Effector memory CD8-positive, alpha-beta T cell (primary cell): ENCODE data around the gene PLCB1.
"Not testable (repeated sequence)": the region's sequence is repeated elsewhere in the genome, so short reads cannot be mapped to it uniquely, and the experiment has no call there.

Experiments
- ATAC-seq: fragments of 150-1000 bp; cut with Tn5 transposase; replicated peaks from 2 replicates; pipeline ENCODE4 v1.10.0; 2021; ENCODE audit warnings: mild to moderate bottlenecking, moderate library complexity
- DNase-seq, 3 experiments: peaks; one replicate each; pipeline ENCODE4 v3.0.0; 2021
- H3K27ac Mint-ChIP-seq, 2 donors: one replicate each; pipeline ENCODE4 v1.8.0; 2022; ENCODE audit warnings: mild to moderate bottlenecking in 2 of 2, mixed read lengths in 2 of 2, moderate library complexity in 2 of 2
- H3K27me3 Mint-ChIP-seq, 2 donors: one replicate each; pipeline ENCODE4 v1.8.0; 2022; ENCODE audit warnings: mixed read lengths in 2 of 2
- H3K36me3 Mint-ChIP-seq: one replicate; pipeline ENCODE4 v1.8.0; 2022; ENCODE audit warnings: mild to moderate bottlenecking, moderate library complexity, mixed read lengths; ENCODE audit not compliant: insufficient read depth
- H3K4me1 Mint-ChIP-seq, 2 donors: one replicate each; pipeline ENCODE4 v1.8.0; 2022; ENCODE audit warnings: low read depth in 2 of 2, mixed read lengths in 2 of 2
- H3K4me3 Mint-ChIP-seq, 2 donors: one replicate each; pipeline ENCODE4 v1.8.0; 2022; ENCODE audit warnings: mild to moderate bottlenecking in 2 of 2, mixed read lengths in 2 of 2, moderate library complexity in 2 of 2
- H3K9me3 Mint-ChIP-seq, 2 donors: one replicate each; pipeline ENCODE4 v1.8.0; 2022; ENCODE audit warnings: mixed read lengths in 2 of 2
- total RNA-seq, 9 experiments: gene quantifications; one replicate each; lab custom pipeline; 2026; lab: John Stamatoyannopoulos, UW

Gene PLCB1
- total RNA-seq = 1.2 to 60.1 (median 19.3) reads per million in 9 experiments

DNA sequence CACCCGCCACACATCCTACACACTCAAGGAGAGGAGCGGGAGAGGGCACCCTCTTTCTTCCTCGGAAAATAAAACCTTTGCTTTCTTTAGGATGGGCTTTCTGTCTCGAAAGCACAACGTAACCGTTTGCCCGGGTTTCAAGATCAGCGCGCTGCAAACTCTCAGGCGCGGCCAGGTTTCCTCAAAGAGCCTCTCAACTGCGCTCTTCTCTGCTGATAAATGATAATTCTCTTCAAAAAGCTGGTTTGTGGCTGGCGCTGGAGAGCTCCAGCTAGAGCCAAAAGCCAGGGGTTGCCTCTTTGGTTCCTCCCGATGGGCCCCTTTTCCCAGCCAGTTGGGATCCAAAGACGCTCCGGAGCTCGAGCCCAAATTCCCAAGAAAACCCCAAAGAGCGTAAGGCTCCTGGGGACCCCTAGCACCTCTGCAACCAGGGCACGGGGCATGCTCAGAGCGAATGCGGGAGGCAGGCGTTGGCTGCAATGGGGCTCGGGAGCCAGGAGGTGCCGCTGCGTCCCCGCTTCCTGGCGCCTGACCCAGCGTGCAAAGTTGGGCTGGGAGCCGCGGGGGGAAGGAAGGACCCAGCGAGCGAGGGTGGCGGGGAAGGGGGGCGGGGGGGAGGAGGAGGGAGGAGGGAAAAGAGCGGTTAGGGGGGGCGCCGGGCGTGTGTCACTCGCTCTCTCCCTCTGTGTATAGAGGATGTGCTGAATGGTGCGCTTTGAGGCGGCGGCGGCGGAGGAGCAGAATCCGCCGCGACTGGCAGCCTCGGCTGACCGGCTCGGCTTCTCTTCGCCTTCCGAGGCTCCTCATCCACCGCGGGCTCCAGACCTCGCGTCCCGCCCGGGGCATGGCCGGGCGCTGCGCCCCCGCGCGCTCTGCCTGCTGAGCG lies at the start of gene PLCB1:
Gene PLCB1 (plus strand): TSS at position 669 of the 886 bp plus-strand sequence. CDS start 386 bp downstream, outside the sequence.
- H3K4me3 Mint-ChIP-seq = peak within 1 kb of the TSS; percentile 90 to 94
- H3K9me3 Mint-ChIP-seq = no peaks in the 10 kb centered on the region
- peak within 1 kb of the TSS in 1 of 2 donors; percentile 86 for H3K27ac Mint-ChIP-seq
- H3K36me3 Mint-ChIP-seq = peaks cover 5% of the 10 kb centered on the region
- peaks cover 5% of the 10 kb centered on the region in 2 donors for H3K27me3 Mint-ChIP-seq
- H3K4me1 Mint-ChIP-seq = peaks cover 30 to 35% of the 10 kb centered on the region in 2 donors
- ATAC-seq = peak; percentile 85
- DNase-seq = peak; percentile 85 to 89 (median 87)

DNA sequence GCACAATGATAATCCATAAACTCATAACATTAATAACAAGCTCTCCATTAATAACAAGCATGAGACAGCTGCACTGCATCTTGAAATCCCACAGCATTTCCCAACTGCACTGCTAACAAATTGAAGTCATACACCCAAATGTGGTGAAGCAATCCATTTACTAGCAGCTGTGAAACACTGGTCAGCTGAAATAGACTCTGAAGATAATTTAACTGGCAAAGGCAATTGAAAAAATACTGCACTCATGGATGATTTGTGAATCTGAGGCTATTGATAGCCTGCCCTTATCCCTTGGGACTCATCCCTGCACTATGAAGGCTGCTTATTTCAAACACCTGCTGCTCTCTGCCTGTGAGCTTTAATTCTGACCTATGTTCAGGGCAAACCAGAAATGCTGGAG lies 49.1 kb upstream of the PLCB1 start:
- ATAC-seq (no peak), DNase-seq (no peak)
- Mint-ChIP-seq H3K27ac (no peak overlapping the region), H3K27me3 (peaks cover 6 to 7% of the 10 kb centered on the region in 2 donors), H3K4me3 (no peak overlapping the region), H3K36me3 (no peaks in the 10 kb centered on the region), H3K4me1 (no peaks in the 10 kb centered on the region), H3K9me3 (no peaks in the 10 kb centered on the region)

DNA sequence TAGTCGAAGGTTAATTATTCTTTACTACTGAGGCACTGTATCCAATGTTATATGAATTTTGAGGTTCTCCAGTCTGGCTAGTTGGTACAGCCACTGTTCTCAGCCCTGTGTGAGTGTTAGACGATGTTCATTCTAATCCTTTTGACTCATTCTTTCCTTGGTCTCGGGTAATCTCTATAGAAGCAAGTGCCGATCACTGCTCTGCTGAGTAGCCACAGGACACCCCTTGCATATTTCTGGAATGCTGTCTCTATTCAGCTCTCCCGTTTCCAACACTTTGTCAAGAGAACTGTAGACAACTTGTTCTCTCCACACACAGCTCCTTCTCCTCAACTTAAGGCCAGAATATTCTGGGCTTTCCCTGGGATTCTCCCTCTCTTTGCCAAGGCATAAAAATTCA lies 42.4 kb upstream of the PLCB1 start:
- DNase-seq (no peak), ATAC-seq (no peak)
- Mint-ChIP-seq H3K27me3 (peaks cover 26 to 51% of the 10 kb centered on the region in 2 donors), H3K4me3 (no peak overlapping the region), H3K36me3 (no peaks in the 10 kb centered on the region), H3K9me3 (no peaks in the 10 kb centered on the region), H3K27ac (no peak overlapping the region), H3K4me1 (no peaks in the 10 kb centered on the region)

DNA sequence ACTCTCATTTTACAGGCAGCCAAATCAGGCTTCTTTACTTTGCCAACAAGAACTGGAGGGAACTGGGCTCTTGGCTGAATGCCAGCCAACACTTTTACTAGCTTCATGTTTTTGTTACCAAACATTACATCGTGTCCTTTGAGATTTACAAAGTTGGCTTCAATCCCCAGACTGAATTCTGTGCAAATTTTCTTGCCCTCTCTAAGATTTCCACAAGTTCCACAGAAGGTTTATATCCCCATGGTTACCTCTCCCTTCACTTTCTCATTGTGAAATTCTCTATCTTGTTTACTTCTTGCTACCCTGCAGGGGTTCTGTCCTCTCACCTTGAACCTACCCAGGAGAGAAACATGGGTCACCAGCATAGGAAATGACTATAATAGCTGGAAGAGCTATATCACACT lies 37.6 kb upstream of the PLCB1 start:
- Mint-ChIP-seq H3K27ac (no peak overlapping the region), H3K27me3 (peaks cover 28 to 43% of the 10 kb centered on the region in 2 donors), H3K9me3 (no peaks in the 10 kb centered on the region), H3K4me1 (no peaks in the 10 kb centered on the region), H3K36me3 (no peaks in the 10 kb centered on the region), H3K4me3 (no peak overlapping the region)
- no peak for DNase-seq
- ATAC-seq = no peak

DNA sequence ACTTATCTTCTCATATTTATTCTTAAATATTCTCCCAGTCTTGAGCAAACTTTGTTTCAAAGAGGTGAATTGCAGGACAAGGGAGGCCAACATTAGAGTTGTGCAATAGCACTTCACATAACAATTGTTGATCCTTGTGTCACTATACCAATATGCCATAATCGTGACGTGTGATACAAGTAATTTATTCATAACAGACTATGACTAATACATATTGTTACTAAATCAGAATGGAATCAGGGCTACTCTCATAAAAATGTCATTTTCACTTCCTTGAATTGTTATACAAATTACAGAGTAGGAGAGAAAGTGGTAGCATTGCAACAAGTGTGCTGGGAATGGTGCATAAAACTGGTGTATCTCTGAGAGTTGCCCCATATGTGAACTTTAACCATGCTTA lies 37.2 kb upstream of the PLCB1 start:
- DNase-seq = no peak
- Mint-ChIP-seq H3K4me1 (no peaks in the 10 kb centered on the region), H3K36me3 (no peaks in the 10 kb centered on the region), H3K9me3 (no peaks in the 10 kb centered on the region), H3K27me3 (peaks cover 24 to 40% of the 10 kb centered on the region in 2 donors), H3K4me3 (no peak overlapping the region), H3K27ac (no peak overlapping the region)
- no peak for ATAC-seq

DNA sequence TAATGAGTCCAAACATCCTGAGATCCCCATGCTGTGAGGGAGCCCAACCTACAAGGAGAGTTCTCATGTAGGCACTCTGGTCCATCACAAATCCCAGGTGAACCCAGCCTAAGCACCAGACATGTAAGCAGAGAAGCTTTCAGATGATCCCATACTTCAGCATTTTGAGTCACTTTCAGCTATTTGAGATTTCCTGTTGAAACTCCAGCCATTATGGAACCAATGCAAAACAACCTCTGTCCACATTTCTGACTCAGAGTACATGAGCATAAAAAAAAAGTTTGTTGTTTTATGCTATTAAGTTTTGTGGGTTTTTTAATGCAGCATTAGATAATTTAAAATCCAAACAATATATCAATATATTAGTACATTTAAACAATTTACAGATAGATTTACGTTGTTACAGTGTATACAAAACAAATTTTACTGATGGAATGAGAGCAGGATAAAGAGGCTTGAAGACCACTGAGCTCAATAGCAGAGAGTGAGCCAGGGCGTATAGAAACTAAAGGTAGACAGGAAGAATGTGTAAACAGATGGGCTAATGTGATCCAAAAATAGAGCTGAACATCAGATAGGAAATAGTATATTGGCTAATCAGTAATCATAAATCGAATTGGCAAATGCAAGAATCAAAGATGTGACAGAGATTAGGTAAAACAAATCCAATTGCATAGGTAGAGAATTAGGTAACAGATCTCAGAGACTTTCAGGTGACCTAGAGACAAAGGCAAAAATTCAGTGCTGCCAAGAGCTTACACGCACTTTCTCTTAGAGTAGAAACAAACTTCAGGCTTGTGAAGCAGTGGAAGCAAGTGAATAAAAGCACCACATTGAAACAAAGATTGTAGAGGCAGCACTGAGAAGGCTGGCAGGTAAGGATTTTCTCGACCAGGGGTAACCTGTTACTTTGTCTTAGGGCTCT lies 36.2 kb upstream of the PLCB1 start:
- DNase-seq = no peak
- no peaks in the 10 kb centered on the region for H3K4me1 Mint-ChIP-seq
- peaks cover 20 to 46% of the 10 kb centered on the region in 2 donors for H3K27me3 Mint-ChIP-seq
- no peak overlapping the region for H3K27ac Mint-ChIP-seq
- H3K4me3 Mint-ChIP-seq = no peak overlapping the region
- no peaks in the 10 kb centered on the region for H3K9me3 Mint-ChIP-seq
- H3K36me3 Mint-ChIP-seq = no peaks in the 10 kb centered on the region
- no peak for ATAC-seq

DNA sequence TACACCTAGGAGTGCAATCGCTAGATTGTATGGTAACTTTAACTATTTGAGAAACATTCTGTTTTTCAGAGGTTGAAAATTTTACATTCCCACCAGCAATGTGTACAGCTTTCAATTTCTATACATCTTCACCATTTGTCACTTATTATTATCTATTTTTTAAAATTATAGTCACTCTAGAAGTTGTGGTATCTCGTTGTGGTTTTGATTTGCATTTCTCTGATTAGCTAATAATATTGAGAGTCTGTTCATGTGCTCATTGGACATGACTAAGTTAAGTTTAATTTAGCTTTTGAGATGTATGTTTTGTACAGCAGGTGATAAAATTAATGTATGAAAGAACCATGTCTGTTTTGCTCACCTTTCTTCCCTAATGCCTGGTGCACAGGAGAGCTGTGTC lies 34.8 kb upstream of the PLCB1 start:
- Mint-ChIP-seq H3K27me3 (peaks cover 16 to 34% of the 10 kb centered on the region in 2 donors), H3K9me3 (no peaks in the 10 kb centered on the region)

DNA sequence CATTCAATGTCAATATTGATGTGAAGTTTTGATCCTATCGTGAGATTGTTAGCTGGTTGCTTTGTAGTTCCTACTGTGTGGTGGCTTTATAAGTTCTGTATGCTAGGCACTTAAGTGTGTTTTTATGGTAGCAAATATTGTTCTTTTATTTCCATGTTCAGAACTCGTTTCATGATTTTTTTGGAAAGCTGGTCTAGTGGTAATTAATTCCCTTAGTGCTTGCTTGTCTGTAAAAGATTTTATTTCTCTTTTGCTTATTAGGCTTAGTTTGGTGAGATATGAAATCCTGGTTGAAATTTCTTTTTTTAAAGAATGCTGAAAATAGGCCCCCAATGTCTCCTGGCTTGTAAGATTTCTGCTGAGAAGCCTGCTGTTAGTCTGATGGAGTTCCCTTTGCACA lies 27.8 kb upstream of the PLCB1 start:
- Mint-ChIP-seq H3K27ac (no peak overlapping the region), H3K36me3 (no peaks in the 10 kb centered on the region), H3K9me3 (peaks cover 4 to 10% of the 10 kb centered on the region in 2 donors), H3K4me1 (no peaks in the 10 kb centered on the region), H3K27me3 (peaks cover 15 to 34% of the 10 kb centered on the region in 2 donors), H3K4me3 (no peak overlapping the region)
- DNase-seq (no peak), ATAC-seq (no peak)

More for the DNA sequence above, 34.8 kb upstream of the PLCB1 start:
- H3K27ac Mint-ChIP-seq = no peak overlapping the region
- H3K36me3 Mint-ChIP-seq = no peaks in the 10 kb centered on the region
- no peak for DNase-seq
- H3K4me3 Mint-ChIP-seq = no peak overlapping the region
- H3K4me1 Mint-ChIP-seq = no peaks in the 10 kb centered on the region
- no peak for ATAC-seq

DNA sequence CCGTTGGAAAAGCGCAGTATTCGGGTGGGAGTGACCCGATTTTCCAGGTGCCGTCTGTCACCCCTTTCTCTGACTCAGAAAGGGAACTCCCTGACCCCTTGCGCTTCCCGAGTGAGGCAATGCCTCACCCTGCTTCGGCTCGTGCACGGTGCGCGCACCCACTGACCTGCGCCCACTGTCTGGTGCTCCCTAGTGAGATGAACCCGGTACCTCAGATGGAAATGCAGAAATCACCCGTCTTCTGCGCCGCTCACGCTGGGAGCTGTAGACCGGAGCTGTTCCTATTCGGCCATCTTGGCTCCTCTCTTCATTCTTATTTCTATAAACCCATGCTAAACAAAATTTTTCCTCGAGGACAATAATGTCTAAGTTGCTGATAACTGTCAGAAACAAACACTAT lies 17.5 kb upstream of the PLCB1 start:
- not testable (repeated sequence) for H3K27ac Mint-ChIP-seq, DNase-seq, H3K9me3 Mint-ChIP-seq, ATAC-seq, H3K4me1 Mint-ChIP-seq, H3K36me3 Mint-ChIP-seq, H3K4me3 Mint-ChIP-seq
- peaks cover 33 to 40% of the 10 kb centered on the region in 2 donors for H3K27me3 Mint-ChIP-seq

DNA sequence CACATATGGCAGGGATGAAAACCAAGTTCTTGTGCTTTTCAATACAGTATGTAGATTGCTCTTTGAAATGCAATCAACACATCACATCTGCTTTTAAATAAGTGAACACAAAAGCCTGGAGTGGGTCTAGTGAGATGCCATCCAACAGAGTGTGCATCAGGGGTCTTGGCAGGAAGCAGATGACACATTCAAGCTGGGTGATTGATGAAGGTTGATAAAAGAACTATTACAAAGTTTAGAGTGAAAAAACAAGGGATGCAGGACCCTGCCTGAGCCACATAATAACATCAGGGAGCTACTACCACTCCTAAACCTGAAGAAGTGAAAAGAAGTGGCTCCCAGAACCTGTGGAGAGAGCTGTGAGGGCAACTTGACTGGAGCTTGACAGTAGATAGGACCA lies 16.6 kb upstream of the PLCB1 start:
- no peak for DNase-seq
- H3K4me3 Mint-ChIP-seq = no peak overlapping the region
- no peaks in the 10 kb centered on the region for H3K4me1 Mint-ChIP-seq
- H3K27ac Mint-ChIP-seq = no peak overlapping the region
- H3K36me3 Mint-ChIP-seq = no peaks in the 10 kb centered on the region
- no peaks in the 10 kb centered on the region for H3K9me3 Mint-ChIP-seq
- H3K27me3 Mint-ChIP-seq = peaks cover 34 to 42% of the 10 kb centered on the region in 2 donors
- no peak for ATAC-seq

DNA sequence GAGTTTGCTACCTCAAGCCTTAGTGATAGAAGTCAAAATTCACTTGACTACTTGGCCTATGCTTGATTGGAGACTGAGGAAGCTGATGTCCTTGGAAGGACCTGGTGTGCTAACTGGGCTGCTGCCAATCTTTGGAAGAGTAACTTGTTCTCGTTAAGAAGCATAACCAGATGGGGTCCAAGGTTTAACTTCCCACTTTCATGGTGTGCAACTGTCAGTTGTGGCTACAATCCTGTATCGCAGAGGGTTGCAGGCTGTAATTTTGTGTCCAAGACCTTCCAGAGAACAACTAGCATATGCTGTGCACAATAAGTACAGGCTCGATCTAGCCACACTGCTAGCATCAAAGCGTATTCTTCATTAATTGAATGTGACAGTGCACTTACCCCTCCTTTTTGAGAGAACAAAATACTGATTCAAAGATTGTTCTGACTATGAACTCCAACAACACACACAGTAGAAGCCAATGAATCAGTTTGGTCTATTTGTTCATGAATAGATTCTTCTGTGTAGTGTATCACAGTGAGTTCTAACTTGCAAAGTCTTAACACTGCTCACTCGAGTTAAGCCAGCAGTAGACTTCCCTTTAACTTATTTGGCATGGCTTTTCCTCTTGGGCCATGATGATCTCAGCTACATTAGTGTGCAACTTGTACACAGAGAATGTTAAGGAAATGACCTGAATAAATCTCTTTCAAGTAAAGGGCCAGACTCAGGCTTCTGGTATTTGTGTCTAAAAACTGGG lies 15.8 kb upstream of the PLCB1 start:
- ATAC-seq = no peak
- no peak for DNase-seq
- no peaks in the 10 kb centered on the region for H3K36me3 Mint-ChIP-seq
- H3K27me3 Mint-ChIP-seq = peaks cover 42 to 50% of the 10 kb centered on the region in 2 donors
- H3K4me1 Mint-ChIP-seq = no peaks in the 10 kb centered on the region
- no peak overlapping the region for H3K4me3 Mint-ChIP-seq
- H3K9me3 Mint-ChIP-seq = no peaks in the 10 kb centered on the region
- H3K27ac Mint-ChIP-seq = no peak overlapping the region

DNA sequence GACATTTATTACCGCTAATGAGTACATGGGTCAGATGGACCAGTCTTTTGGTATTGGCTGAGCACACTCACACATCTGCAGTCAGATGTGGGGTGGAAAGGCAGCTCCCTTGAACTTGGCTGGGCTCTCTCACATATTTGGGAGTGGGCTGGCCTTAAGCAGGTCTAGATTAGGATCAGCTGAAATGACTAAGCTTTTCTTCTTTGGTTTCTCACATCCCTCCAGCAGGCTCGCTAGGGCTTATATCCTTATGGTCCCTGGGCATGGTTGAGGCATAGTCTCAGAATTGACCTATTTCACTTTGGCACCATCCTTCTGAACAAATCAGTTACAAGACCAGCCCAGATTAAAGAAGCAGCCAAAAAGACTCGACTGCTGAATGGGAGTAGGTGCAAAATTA lies 14.4 kb upstream of the PLCB1 start:
- H3K4me1 Mint-ChIP-seq = no peaks in the 10 kb centered on the region
- H3K27me3 Mint-ChIP-seq = peaks cover 41 to 44% of the 10 kb centered on the region in 2 donors
- no peak for DNase-seq
- no peak for ATAC-seq
- no peaks in the 10 kb centered on the region for H3K9me3 Mint-ChIP-seq
- H3K4me3 Mint-ChIP-seq = no peak overlapping the region
- no peaks in the 10 kb centered on the region for H3K36me3 Mint-ChIP-seq
- no peak overlapping the region for H3K27ac Mint-ChIP-seq

DNA sequence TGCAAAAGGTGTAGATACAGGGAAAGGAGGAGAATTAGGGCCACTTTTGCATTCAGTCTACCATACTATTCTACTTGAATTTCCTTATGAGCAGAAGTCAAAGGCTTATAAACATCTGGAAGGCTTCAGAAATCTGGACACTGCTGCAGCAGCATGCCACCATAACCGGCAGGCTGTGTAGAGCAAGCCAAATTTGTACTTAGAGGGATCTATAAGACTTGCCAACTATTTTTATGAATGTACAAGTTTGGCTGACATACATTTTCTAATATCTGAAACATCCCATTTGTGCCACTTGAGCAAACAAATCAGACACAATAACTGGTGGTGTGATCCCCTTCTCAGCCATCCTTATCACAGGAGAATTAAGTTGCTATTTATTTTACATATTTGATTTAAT lies 14.0 kb upstream of the PLCB1 start:
- no peaks in the 10 kb centered on the region for H3K4me1 Mint-ChIP-seq
- H3K9me3 Mint-ChIP-seq = no peaks in the 10 kb centered on the region
- H3K36me3 Mint-ChIP-seq = no peaks in the 10 kb centered on the region
- no peak for DNase-seq
- no peak overlapping the region for H3K27ac Mint-ChIP-seq
- no peak overlapping the region for H3K4me3 Mint-ChIP-seq
- peaks cover 37 to 42% of the 10 kb centered on the region in 2 donors for H3K27me3 Mint-ChIP-seq
- ATAC-seq = no peak
